ENCODE measurements around the gene NDST1. TPM values are rescaled to one million over a fixed set of nuclear protein-coding genes. Genes with fewer than 3 reads are reported as not detected.

NDST1 gene
- total and polyA plus RNA-seq, 2 donors (not counting 3 experiments of a cell fraction or from before 2014, with no cell fraction given), result 38.6 to 102 TPM

GRCh38 chr5:150490296-150490669, 17.6 kb upstream of the NDST1 start:
- H3K4me1 ChIP-seq (ENCODE audit: control insufficient read depth, extremely low read depth, insufficient read depth, low read length), result peaks cover 42% of the 10 kb centered on the region
- BruUV-seq (replicated peaks), result no TSS peak
- intact Hi-C loops (cut with micrococcal nuclease) (no loop called here), dilution Hi-C loops (cut with MboI; ENCODE audit: extremely low pct_ligation_motif_present, low sequenced_read_pairs) (no loop called here)
- no peak overlapping the region for H3K9ac ChIP-seq (replicated peaks; ENCODE audit: extremely low read depth, insufficient read depth, low read length)
- H3K36me3 ChIP-seq (ENCODE audit: control insufficient read depth in 2 of 2, extremely low read depth in 1 of 2, insufficient read depth in 2 of 2, low read length in 2 of 2), result peaks cover 0 to 3% of the 10 kb centered on the region in 2 experiments
- H4K20me1 ChIP-seq (replicated peaks; ENCODE audit: control insufficient read depth, extremely low read depth, insufficient read depth, low read length), result no peaks in the 10 kb centered on the region
- DNase-seq (ENCODE audit: low read depth, low spot score) (no peak), FAIRE-seq (no peak)
- no peak overlapping the region for H3K4me2 ChIP-seq (ENCODE audit: insufficient read depth, low read length)
- H3K79me2 ChIP-seq (ENCODE audit: control insufficient read depth, insufficient read depth, low read length), result peaks cover 62% of the 10 kb centered on the region
- no peak for TF ChIP-seq GATA2 (IDR thresholded peaks at IDR 0.05; ENCODE audit: insufficient read depth, insufficient read length, low read depth, low read length)
- TF ChIP-seq EZH2 (IDR thresholded peaks at IDR 0.05; ENCODE audit: borderline replicate concordance, low read depth, low read length, severe bottlenecking), result no peak
- no peak overlapping the region for H3K27ac ChIP-seq (ENCODE audit: insufficient read depth, low read depth, low read length)
- H3K9me3 ChIP-seq (replicated peaks; ENCODE audit: control insufficient read depth, insufficient read depth, low read length), result no peaks in the 10 kb centered on the region
- no peaks in the 10 kb centered on the region for H3K9me1 ChIP-seq (replicated peaks; ENCODE audit: control insufficient read depth, extremely low read depth, insufficient read depth, low read length)
- H2AFZ ChIP-seq (ENCODE audit: low read depth, low read length), result no peak overlapping the region
- no peaks in the 10 kb centered on the region for H3K27me3 ChIP-seq (ENCODE audit: control insufficient read depth in 2 of 2, insufficient read depth in 2 of 2, low read length in 2 of 2)
- H3K4me3 ChIP-seq (replicated peaks in 1 of 3; ENCODE audit: insufficient read depth in 1 of 3, low read depth in 1 of 3, low read length in 3 of 3), result no peak overlapping the region
- CTCF ChIA-PET, result interaction anchor here (1.2 to 5.8 kb wide), 6 partner anchors 16 to 39 kb away, joined by 3 to 32 read pairs (median 6); no protein-coding TSS in a partner anchor
- POLR2A ChIA-PET, result no interaction called here

GRCh38 chr5:150490754-150491153, 17.2 kb upstream of the NDST1 start:
- Histone ChIP-seq H3K79me2 (ENCODE audit: control insufficient read depth, insufficient read depth, low read length) (peaks cover 62% of the 10 kb centered on the region), H3K9me1 (replicated peaks; ENCODE audit: control insufficient read depth, extremely low read depth, insufficient read depth, low read length) (no peaks in the 10 kb centered on the region), H2AFZ (ENCODE audit: low read depth, low read length) (no peak overlapping the region), H3K4me3 (replicated peaks in 1 of 3; ENCODE audit: insufficient read depth in 1 of 3, low read depth in 1 of 3, low read length in 3 of 3) (no peak overlapping the region), H3K27ac (ENCODE audit: insufficient read depth, low read depth, low read length) (no peak overlapping the region), H3K27me3 (ENCODE audit: control insufficient read depth in 2 of 2, insufficient read depth in 2 of 2, low read length in 2 of 2) (no peaks in the 10 kb centered on the region), H3K4me2 (ENCODE audit: insufficient read depth, low read length) (no peak overlapping the region), H4K20me1 (replicated peaks; ENCODE audit: control insufficient read depth, extremely low read depth, insufficient read depth, low read length) (no peaks in the 10 kb centered on the region), H3K4me1 (ENCODE audit: control insufficient read depth, extremely low read depth, insufficient read depth, low read length) (peaks cover 41% of the 10 kb centered on the region), H3K9me3 (replicated peaks; ENCODE audit: control insufficient read depth, insufficient read depth, low read length) (no peaks in the 10 kb centered on the region), H3K9ac (replicated peaks; ENCODE audit: extremely low read depth, insufficient read depth, low read length) (no peak overlapping the region), H3K36me3 (ENCODE audit: control insufficient read depth in 2 of 2, extremely low read depth in 1 of 2, insufficient read depth in 2 of 2, low read length in 2 of 2) (peaks cover 0 to 3% of the 10 kb centered on the region in 2 experiments)
- CTCF ChIA-PET, result interaction anchor here (1.0 to 5.8 kb wide), 3 partner anchors 16 to 41 kb away, joined by 3 to 32 read pairs (median 3); no protein-coding TSS in a partner anchor
- BruUV-seq (replicated peaks), result no TSS peak
- TF ChIP-seq EZH2 (IDR thresholded peaks at IDR 0.05; ENCODE audit: borderline replicate concordance, low read depth, low read length, severe bottlenecking) (no peak), CTCF (IDR thresholded peaks at IDR 0.05; ENCODE audit: extremely low read depth in 1 of 2, insufficient read depth in 1 of 2, low read depth in 1 of 2, low read length in 2 of 2) (no peak), POLR2AphosphoS5 (IDR thresholded peaks at IDR 0.05; ENCODE audit: insufficient read depth, low read depth, low read length) (no peak), FOS (IDR thresholded peaks at IDR 0.05; ENCODE audit: borderline replicate concordance, insufficient read depth, low read length) (no peak), MYC (IDR thresholded peaks at IDR 0.05; ENCODE audit: low read depth, low read length) (no peak), MAX (IDR thresholded peaks at IDR 0.05; ENCODE audit: insufficient read depth, insufficient read length) (no peak), JUN (IDR thresholded peaks at IDR 0.05; ENCODE audit: borderline replicate concordance, insufficient read depth, insufficient read length, low read depth) (no peak), GATA2 (IDR thresholded peaks at IDR 0.05; ENCODE audit: insufficient read depth, insufficient read length, low read depth, low read length) (no peak), POLR2A (IDR thresholded peaks at IDR 0.05; ENCODE audit: low read depth, low read length) (no peak)
- no peak for FAIRE-seq
- dilution Hi-C loops (cut with MboI; ENCODE audit: extremely low pct_ligation_motif_present, low sequenced_read_pairs), result no loop called here
- intact Hi-C loops (cut with micrococcal nuclease), result no loop called here
- POLR2A ChIA-PET, result no interaction called here
- no peak for DNase-seq (ENCODE audit: low read depth, low spot score)

Measured in endothelial cell of umbilical vein (primary cell).